ENCODE results near the gene MTCL1. TPM values are rescaled to one million over a fixed set of nuclear protein-coding genes. Genes with fewer than 3 reads are reported as not detected.
A peak's percentile ranks its signal among the peaks of the same experiment; 100 is the strongest.

The MTCL1 gene
- total and polyA plus RNA-seq, 9 of the 15 experiments (the other 6 are each of a cell fraction or from before 2014, with no cell fraction given), result 0.21 to 7.4 (median 3.7) TPM

DNA sequence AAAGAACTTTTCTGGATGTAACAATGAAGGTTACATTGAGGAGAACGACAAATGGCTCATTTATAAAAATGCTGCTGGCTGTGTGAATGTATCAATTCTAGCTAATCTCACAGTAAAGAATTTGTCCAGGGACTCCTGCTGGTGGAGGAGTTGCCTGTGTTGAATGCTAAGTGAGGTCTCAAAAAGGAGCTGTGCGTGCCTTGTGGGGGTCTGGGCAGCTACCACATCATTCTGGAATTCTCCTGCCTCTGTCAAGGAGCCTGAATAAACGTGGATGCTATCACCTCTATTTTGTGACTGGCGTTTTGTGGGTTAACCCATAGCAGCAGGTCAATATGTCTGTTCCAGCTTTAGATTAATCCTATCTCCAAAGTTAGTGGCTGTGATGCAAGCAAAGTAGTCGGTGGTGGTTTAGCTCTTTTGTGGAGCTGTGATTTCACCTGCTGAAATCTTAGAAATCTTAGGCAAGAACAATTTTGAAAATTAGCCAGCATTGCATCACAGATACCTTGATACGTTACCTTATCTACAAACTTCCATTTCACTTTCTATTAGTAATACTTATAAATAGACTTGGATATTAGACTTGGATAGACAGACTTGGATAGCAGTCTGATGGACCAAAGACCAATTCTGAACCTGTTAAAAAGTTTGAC, 96.8 kb downstream of the MTCL1 start:
- H2AFZ ChIP-seq (ENCODE audit: low read depth, low read length), result no peak overlapping the region
- WGBS (ENCODE audit: insufficient coverage, low coverage, missing lambda C conversion rate), result 13% methylated on average over 6 of the region's 6 CpGs
- DNase-seq (ENCODE audit: extremely low read depth in 1 of 4, low spot score in 3 of 4) (no peak), FAIRE-seq (no peak), ATAC-seq (no peak)
- H3K27me3 ChIP-seq (ENCODE audit: control insufficient read depth in 2 of 2, insufficient read depth in 2 of 2, low read length in 2 of 2), result peaks cover 8 to 35% of the 10 kb centered on the region in 2 experiments; a peak in 4 of 5 replicates
- H3K9me3 ChIP-seq (replicated peaks; ENCODE audit: control insufficient read depth, insufficient read depth, low read depth, low read length), result no peaks in the 10 kb centered on the region
- no TSS peak for BruUV-seq (replicated peaks)
- H3K4me3 ChIP-seq, result no peak overlapping the region
- no peak overlapping the region for H3K9ac ChIP-seq (ENCODE audit: insufficient read depth in 1 of 2, low read depth in 2 of 2, low read length in 2 of 2)
- TF ChIP-seq CEBPG (CRISPR knock-in tag; IDR thresholded peaks at IDR 0.05), result no peak
- TF ChIP-seq CEBPG (tag; conservative IDR thresholded peaks at IDR 0.05 in 1 of 2, IDR thresholded peaks at IDR 0.05 in 1 of 2), result peak in 1 of 2 experiments; percentile 22; a peak in 1 of 4 replicates
- TF ChIP-seq, protein P1, sequence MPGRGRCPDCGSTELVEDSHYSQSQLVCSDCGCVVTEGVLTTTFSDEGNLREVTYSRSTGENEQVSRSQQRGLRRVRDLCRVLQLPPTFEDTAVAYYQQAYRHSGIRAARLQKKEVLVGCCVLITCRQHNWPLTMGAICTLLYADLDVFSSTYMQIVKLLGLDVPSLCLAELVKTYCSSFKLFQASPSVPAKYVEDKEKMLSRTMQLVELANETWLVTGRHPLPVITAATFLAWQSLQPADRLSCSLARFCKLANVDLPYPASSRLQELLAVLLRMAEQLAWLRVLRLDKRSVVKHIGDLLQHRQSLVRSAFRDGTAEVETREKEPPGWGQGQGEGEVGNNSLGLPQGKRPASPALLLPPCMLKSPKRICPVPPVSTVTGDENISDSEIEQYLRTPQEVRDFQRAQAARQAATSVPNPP (IDR thresholded peaks at IDR 0.05; ENCODE audit: borderline replicate concordance, insufficient read depth, insufficient read length), result no peak
- H3K27ac ChIP-seq (ENCODE audit: extremely low read depth, low read depth, low read length), result no peak overlapping the region
- H3K4me1 ChIP-seq (replicated peaks in 1 of 2; ENCODE audit: control insufficient read depth in 2 of 2, insufficient read depth in 2 of 2, low read length in 2 of 2), result peaks cover 0 to 10% of the 10 kb centered on the region in 2 experiments; a peak in 3 of 5 replicates
- no peaks in the 10 kb centered on the region for H3K9me1 ChIP-seq (ENCODE audit: control insufficient read depth, insufficient read depth, low read length)
- no peaks in the 10 kb centered on the region for H3K36me3 ChIP-seq (ENCODE audit: control insufficient read depth, insufficient read depth, low read length)
- in situ Hi-C loops (cut with MboI) (no loop called here), intact Hi-C loops (cut with micrococcal nuclease) (no loop called here)
- H3K79me2 ChIP-seq (ENCODE audit: control insufficient read depth, insufficient read depth, low read length), result no peaks in the 10 kb centered on the region
- ChIA-PET POLR2A (interaction anchor here (0.6 to 0.8 kb wide), 2 partner anchors 9 to 361 kb away, joined by 3 to 4 read pairs; no protein-coding TSS in a partner anchor), CTCF (ENCODE audit: low intra/inter-chr PET ratio) (no interaction called here)
- H3K4me2 ChIP-seq (ENCODE audit: insufficient read depth, low read length), result no peak overlapping the region
- H4K20me1 ChIP-seq (replicated peaks; ENCODE audit: control insufficient read depth, insufficient read depth, low read length), result no peaks in the 10 kb centered on the region

All from K562 (cell line).